Liver (tissue), 3 donors: ENCODE results near the gene ARHGEF39.

Experiments
- CTCF ChIP-seq: fragments of 150-350 bp; IDR thresholded peaks from 2 replicates; pipeline ENCODE4 v1.5.1; 2017; ENCODE audit warnings: improper control_type of control experiment, low read depth, low read length; ENCODE audit not compliant: missing input control
- FOXA1 ChIP-seq: IDR thresholded peaks from 2 replicates; pipeline ENCODE4 v1.6.1; 2016; ENCODE audit warnings: antibody characterized with exemption
- GABPA ChIP-seq, 2 donors: IDR thresholded peaks in 1 of 2; conservative IDR thresholded peaks in 1 of 2; 2 replicates each; pipeline ENCODE4 v1.6.1; 2016; ENCODE audit warnings: antibody characterized with exemption in 2 of 2, mild to moderate bottlenecking in 1 of 2, moderate library complexity in 1 of 2
- HNF4G ChIP-seq: IDR thresholded peaks from 2 replicates; pipeline ENCODE4 v1.6.1; 2016; ENCODE audit warnings: antibody characterized with exemption
- JUND ChIP-seq, 2 donors: IDR thresholded peaks; 2 replicates each; pipeline ENCODE4 v1.6.1; 2016; ENCODE audit warnings: antibody characterized with exemption in 2 of 2
- MAX ChIP-seq: IDR thresholded peaks from 2 replicates; pipeline ENCODE4 v1.6.1; 2016; ENCODE audit warnings: antibody characterized with exemption
- NR2F2 ChIP-seq: IDR thresholded peaks from 2 replicates; pipeline ENCODE4 v1.6.1; 2016; ENCODE audit warnings: antibody characterized with exemption
- RAD21 ChIP-seq, 2 donors: IDR thresholded peaks; 2 replicates each; pipeline ENCODE4 v1.6.1; 2016; ENCODE audit warnings: antibody characterized with exemption in 2 of 2, mild to moderate bottlenecking in 2 of 2
- REST ChIP-seq: IDR thresholded peaks from 2 replicates; pipeline ENCODE4 v1.6.1; 2016; ENCODE audit warnings: antibody characterized with exemption, mild to moderate bottlenecking
- RXRA ChIP-seq, 2 donors: IDR thresholded peaks; 2 replicates each; pipeline ENCODE4 v1.6.1; 2017 to 2018; ENCODE audit warnings: antibody characterized with exemption in 2 of 2, mild to moderate bottlenecking in 1 of 2
- SP1 ChIP-seq: IDR thresholded peaks from 2 replicates; pipeline ENCODE4 v1.6.1; 2018; ENCODE audit warnings: antibody characterized with exemption, mild to moderate bottlenecking
- ZBTB33 ChIP-seq: IDR thresholded peaks from 2 replicates; pipeline ENCODE4 v1.6.1; 2016; ENCODE audit warnings: antibody characterized with exemption
- donor health status: healthy.
- donor health status: healthy.

- TF ChIP-seq CTCF (no peak), SP1 (no peak), RAD21 (IDR thresholded peaks at IDR 0.05) (no peak), JUND (IDR thresholded peaks at IDR 0.05) (no peak), FOXA1 (no peak), RXRA (IDR thresholded peaks at IDR 0.05) (no peak), GABPA (IDR thresholded peaks at IDR 0.05 in 1 of 2, conservative IDR thresholded peaks at IDR 0.05 in 1 of 2) (no peak), ZBTB33 (no peak), NR2F2 (no peak), REST (no peak), HNF4G (no peak), MAX (no peak)
Measured at GRCh38 chr9:35702696-35703095, 37.7 kb upstream of the ARHGEF39 start.
